Measurements from ENCODE around the gene TLR10.
"Not testable (repeated sequence)": the region's sequence is repeated elsewhere in the genome, so short reads cannot be mapped to it uniquely, and the experiment has no call there.

TLR10 gene

GRCh38 chr4:38766940-38767339 lies 15.8 kb downstream of the TLR10 start:
- DNase-seq (ENCODE audit: low read depth in 2 of 2): not testable (repeated sequence)

GRCh38 chr4:38765382-38765781 lies 17.4 kb downstream of the TLR10 start:
- no peak for DNase-seq (ENCODE audit: low read depth in 2 of 2)

- DNase-seq (ENCODE audit: low read depth in 2 of 2): no peak
Observed at GRCh38 chr4:38764277-38764676, 18.5 kb downstream of the TLR10 start.

GRCh38 chr4:38762560-38762959 lies 20.2 kb downstream of the TLR10 start:
- no peak for DNase-seq (ENCODE audit: low read depth in 2 of 2)

GRCh38 chr4:38759790-38760122 lies 23.0 kb downstream of the TLR10 start:
- no peak for DNase-seq (ENCODE audit: low read depth in 2 of 2)

GRCh38 chr4:38759113-38759789 lies 23.5 kb downstream of the TLR10 start:
- peak; percentile 12 to 33 for DNase-seq (ENCODE audit: low read depth in 2 of 2)

GRCh38 chr4:38757945-38758600 lies 24.7 kb downstream of the TLR10 start:
- no peak for DNase-seq (ENCODE audit: low read depth in 2 of 2)

GRCh38 chr4:38752941-38753806 lies 29.6 kb downstream of the TLR10 start:
- DNase-seq (ENCODE audit: low read depth in 2 of 2): no peak

GRCh38 chr4:38752372-38752940 lies 30.3 kb downstream of the TLR10 start:
- no peak for DNase-seq (ENCODE audit: low read depth in 2 of 2)

- DNase-seq (ENCODE audit: low read depth in 2 of 2): no peak
Observed at GRCh38 chr4:38751341-38752010, 31.3 kb downstream of the TLR10 start.

- DNase-seq (ENCODE audit: low read depth in 2 of 2): no peak
Observed at GRCh38 chr4:38749336-38749735, 33.5 kb downstream of the TLR10 start.

GRCh38 chr4:38747629-38748028 lies 35.2 kb downstream of the TLR10 start:
- no peak for DNase-seq (ENCODE audit: low read depth in 2 of 2)

- no peak for DNase-seq (ENCODE audit: low read depth in 2 of 2)
Observed at GRCh38 chr4:38745881-38746280, 36.9 kb downstream of the TLR10 start.

- no peak for DNase-seq (ENCODE audit: low read depth in 2 of 2)
Observed at GRCh38 chr4:38743866-38744265, 38.9 kb downstream of the TLR10 start.

GRCh38 chr4:38740303-38740702 lies 42.5 kb downstream of the TLR10 start:
- DNase-seq (ENCODE audit: low read depth in 2 of 2): no peak

GRCh38 chr4:38738940-38739803 lies 43.6 kb downstream of the TLR10 start:
- no peak for DNase-seq (ENCODE audit: low read depth in 2 of 2)

GRCh38 chr4:38735870-38736269 lies 46.9 kb downstream of the TLR10 start:
- DNase-seq (ENCODE audit: low read depth in 2 of 2): no peak

- no peak for DNase-seq (ENCODE audit: low read depth in 2 of 2)
Observed at GRCh38 chr4:38734911-38735310, 47.9 kb downstream of the TLR10 start.

- DNase-seq (ENCODE audit: low read depth in 2 of 2): no peak
Observed at GRCh38 chr4:38734446-38734845, 48.3 kb downstream of the TLR10 start.

- DNase-seq (ENCODE audit: low read depth in 2 of 2): no peak
Observed at GRCh38 chr4:38733663-38734062, 49.1 kb downstream of the TLR10 start.

All from stimulated activated CD8-positive, alpha-beta memory T cell treated with anti-CD3 and anti-CD28 coated beads, Interleukin-15, amount 100 ng/mL, for 48 hours (primary cell).